KBM-7 (cell line): ENCODE measurements around the gene RFFL.
"Not testable (repeated sequence)": the region's sequence is repeated elsewhere in the genome, so short reads cannot be mapped to it uniquely, and the experiment has no call there.

Experiments
- DNase-seq: peaks from one replicate; pipeline ENCODE4 v3.0.0-alpha.2; 2015
- in situ Hi-C: fragments of 300-500 bp; cut with MboI; formaldehyde crosslinking; loops from 2 replicates; pipeline ENCODE4 v1.14.3; 2020; ENCODE audit warnings: low sequenced_read_pairs, low pct_unique_long_range_greater_than_20kb, mixed read lengths

The RFFL gene, protein sequence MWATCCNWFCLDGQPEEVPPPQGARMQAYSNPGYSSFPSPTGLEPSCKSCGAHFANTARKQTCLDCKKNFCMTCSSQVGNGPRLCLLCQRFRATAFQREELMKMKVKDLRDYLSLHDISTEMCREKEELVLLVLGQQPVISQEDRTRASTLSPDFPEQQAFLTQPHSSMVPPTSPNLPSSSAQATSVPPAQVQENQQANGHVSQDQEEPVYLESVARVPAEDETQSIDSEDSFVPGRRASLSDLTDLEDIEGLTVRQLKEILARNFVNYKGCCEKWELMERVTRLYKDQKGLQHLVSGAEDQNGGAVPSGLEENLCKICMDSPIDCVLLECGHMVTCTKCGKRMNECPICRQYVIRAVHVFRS

DNA sequence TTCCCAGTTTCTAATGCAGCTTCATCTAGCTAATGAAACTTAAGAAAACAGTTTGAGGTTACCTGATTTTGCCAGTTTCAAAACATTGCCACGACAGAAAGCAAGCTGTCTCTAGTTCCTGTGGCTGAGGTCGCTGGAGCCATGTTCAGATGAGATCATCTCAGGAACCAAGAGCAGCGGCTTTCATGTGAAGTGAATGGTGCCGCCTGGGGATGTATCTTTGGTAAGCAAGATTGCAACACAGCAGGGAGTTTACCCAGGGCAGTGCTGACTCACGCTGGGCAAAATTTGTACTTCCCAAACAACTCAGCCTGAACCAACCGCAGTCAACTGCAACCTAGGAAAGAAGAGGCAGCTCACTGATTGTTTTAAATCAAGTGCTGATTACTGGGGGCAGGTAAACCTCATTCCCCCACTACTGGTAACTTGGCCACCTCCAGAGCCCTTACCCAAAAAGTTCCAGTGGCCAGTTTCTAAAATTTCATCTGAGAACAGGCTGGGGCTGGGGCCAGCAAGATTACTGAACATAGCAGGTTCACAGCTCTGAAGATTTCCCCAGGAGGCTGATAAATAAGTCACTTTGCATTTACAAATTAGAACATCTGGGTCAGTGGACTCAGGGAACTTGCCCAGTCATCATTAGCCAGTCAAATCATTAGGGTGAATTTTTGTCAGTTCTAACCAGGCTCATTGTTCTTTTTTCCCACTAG lies at the start of gene RFFL:
Gene RFFL, minus strand, starts transcription at position 194 of the 710 bp plus-strand sequence. CDS start 37,154 bp downstream, outside the sequence.
- peak; percentile 96 for DNase-seq
- in situ Hi-C loops = no loop called here

DNA sequence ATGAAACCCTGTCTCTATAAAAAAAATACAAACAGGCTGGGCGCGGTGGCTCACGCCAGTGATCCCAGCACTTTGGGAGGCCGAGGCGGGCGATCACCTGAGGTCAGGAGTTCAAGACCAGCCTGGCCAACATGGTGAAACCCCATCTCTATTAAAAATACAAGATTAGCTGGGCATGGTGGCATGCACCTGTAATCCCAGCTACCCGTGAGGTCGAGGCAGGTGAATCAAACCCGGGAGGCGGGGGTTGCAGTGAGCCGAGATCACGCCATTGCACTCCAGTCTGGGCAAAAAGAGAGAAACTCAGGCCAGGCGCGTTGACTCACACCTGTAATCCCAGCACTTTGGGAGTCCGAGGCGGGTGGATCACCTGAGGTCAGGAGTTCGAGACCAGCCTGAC lies 47.3 kb upstream of the RFFL start:
- DNase-seq = not testable (repeated sequence)
- in situ Hi-C loops = loop anchor here (25.0 kb wide), 1 partner anchor 698 kb away; no protein-coding TSS in a partner anchor

DNA sequence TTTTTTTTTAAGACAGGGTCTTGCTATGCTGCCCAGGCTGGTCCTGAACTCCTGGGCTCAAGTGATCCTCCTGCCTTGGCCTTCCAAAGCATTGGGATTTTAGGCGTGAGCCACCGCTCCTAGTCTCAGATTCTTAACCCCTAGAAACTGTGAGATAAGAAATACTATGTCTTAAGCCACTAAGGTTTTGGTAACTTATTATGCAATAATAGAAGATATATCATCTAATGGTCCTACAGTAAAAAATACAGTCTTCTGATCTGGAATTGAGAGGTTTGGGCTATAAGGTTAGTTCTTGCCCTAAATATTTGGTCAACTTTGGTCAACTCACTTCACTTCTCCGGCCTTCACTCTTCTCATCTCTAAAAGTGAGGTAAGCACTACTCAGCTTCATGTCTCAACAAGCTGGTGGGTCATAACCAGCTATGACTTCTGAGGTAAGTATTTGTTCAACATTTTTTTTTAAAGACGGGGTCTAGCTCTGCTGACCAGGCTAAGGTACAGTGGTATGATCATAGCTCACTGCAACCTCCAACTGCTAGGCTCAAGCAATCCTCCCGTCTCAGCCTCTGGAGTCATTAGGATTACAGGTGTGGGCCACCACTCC lies 41.4 kb upstream of the RFFL start:
- in situ Hi-C loops = loop anchor here (25.0 kb wide), 1 partner anchor 693 kb away; no protein-coding TSS in a partner anchor
- DNase-seq = no peak

DNA sequence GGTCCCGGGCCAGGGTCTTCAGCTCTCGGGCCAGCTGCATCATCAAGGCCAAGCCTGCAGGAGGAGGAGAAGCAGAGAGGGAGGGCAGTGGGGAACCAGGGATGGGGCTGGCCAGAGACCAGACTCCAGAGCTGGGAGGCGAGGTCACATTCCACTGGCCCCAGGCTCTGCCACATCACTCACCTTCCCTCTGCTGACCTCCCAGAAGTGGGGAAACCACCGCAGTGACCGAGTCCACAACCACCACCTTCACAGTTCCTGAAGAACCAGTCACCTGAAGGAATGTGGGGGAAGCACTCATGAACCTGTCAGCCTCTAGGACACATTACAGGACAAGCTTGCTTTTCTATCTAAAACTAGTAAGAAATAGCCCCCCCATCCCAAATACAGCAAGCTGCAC lies 39.8 kb upstream of the RFFL start:
- DNase-seq = no peak
- in situ Hi-C loops = loop anchor here (25.0 kb wide), 1 partner anchor 691 kb away; no protein-coding TSS in a partner anchor

DNA sequence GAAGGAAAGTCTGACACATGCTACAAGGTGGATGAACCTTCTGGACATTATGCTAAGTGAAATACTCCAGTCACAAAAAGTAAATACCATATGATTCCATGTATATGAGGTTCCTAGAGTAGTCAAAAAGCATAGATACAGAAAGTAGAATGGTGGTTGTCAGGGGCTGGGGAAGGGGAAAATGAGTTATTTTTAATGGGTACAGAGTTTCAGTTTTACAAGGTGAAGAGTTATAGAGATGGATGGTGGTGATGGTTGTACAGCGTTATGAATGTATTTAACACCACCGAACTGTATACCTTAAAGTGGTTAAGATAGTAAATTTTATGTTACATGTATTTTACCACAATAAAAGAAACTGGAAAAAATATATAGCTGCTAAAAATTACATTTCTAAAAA lies 38.2 kb upstream of the RFFL start:
- in situ Hi-C loops = loop anchor here (25.0 kb wide), 1 partner anchor 689 kb away; no protein-coding TSS in a partner anchor
- no peak for DNase-seq

DNA sequence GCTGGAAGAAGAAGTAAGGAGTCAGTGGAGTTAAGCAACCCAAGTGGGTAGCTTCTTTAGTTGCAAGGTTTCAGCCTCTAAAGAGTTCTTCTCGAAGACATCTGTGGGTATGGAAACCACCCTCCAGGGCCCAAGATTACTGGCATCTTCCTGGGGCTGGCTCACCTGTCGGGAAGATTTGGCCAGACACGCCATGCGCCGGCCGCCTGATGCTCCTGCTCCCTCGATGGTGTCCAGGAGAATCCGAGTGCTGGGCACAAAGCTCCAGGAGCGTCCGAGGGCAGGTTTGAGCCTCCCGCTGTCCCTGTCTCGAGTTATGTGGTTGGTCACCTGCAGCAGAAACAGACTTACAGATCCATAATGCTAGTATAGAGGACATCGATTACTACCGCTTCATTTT lies 37.5 kb upstream of the RFFL start:
- in situ Hi-C loops = loop anchor here (25.0 kb wide), 1 partner anchor 689 kb away; no protein-coding TSS in a partner anchor
- DNase-seq = no peak

DNA sequence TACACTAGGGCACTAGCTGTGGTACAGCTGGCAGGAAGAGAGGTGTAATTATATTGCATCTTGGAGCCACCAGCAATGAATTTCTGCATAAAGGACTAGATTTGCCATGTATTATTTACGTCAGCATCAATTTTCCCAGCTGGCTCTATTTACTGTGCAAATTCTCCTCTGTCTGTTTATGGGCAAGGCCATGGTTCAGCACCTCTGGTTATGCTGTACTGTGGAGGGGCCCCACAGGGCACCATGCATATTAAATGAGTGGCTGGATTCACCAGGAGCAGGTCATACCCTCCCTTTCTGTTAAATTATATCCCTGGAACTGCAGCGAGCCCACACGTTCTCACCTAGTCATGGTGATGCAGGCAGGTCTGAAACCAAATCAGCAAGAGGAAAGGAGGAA lies 36.4 kb upstream of the RFFL start:
- DNase-seq = no peak
- in situ Hi-C loops = loop anchor here (25.0 kb wide), 1 partner anchor 688 kb away; no protein-coding TSS in a partner anchor

DNA sequence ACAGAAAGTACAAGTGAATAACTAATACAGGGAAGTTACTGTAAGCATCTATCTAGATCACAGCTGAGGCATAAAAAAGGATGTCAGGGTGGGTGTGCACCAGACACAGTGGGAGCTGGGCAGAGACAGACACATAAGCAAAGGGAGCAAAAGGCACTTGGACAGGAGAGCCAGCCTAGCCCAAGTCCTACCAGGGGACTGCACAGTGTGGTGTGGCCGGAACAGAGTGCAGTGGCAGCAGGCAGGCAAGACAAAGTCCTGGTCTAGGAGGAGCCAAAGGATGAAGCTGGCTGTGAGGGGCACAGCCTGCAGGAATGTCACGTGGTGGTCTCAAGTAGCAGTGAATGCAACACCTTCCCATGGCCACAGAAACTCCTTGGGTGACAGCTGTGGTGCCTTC lies 34.3 kb upstream of the RFFL start:
- in situ Hi-C loops = no loop called here
- DNase-seq = no peak

DNA sequence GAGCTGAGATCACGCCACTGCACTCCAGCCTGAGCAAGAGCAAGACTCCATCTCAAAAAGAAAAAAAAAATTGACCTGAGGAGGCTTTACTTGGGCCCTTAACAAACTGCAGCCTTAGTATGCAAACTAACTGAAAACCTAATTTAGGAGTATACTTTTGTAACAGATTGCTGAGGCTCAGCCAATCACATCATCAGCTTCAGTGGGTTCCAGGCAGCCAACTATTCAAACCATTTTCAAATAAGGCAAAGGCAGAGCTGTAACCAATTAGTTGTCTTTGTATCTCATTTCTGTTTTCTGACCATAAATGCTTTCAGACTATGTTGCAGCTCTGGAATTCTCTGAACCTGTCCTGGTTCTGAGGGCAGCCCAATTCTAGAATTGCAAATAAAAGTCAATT lies 32.2 kb upstream of the RFFL start:
- in situ Hi-C loops = no loop called here

DNA sequence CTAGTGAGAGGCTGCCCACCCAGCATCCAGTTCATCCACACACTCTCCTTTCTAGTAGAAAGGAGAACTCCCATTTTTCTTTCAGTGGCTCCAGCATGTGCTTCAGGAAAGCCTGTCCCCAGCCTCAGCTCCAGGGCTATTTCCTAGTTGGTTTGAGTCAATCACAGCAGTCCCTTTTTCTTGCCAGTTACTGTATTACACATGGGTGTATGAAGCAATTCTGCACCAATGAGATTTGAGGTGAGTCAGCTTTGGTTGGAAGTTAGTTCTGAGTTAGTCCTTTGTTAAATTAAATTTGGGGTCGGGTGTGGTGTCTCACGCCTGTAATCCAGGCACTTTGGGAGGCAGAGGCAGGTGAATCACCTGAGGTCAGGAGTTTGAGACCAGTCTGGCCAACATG lies 31.4 kb upstream of the RFFL start:
- no peak for DNase-seq
- in situ Hi-C loops = no loop called here

More for the DNA sequence above, 32.2 kb upstream of the RFFL start:
- no peak for DNase-seq

DNA sequence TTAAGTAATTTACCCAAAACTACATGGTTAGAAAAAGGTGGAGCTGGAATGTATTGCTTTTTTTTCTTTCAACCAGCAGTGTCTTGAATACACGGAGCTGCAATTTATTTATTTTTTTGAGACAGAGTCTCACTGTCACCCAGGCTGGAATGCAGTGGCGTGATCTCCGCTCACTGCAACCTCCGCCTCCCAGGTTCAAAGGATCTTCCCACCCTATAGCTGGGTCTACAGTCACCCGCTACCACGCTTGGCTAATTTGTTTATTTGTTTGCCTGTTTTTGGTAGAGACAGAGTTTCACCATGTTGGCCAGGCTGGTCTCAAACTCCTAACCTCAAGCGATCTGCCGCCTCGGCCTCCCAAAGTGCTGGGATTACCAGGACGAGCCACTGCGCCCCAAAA lies 27.2 kb upstream of the RFFL start:
- DNase-seq, in situ Hi-C loops: not testable (repeated sequence)

DNA sequence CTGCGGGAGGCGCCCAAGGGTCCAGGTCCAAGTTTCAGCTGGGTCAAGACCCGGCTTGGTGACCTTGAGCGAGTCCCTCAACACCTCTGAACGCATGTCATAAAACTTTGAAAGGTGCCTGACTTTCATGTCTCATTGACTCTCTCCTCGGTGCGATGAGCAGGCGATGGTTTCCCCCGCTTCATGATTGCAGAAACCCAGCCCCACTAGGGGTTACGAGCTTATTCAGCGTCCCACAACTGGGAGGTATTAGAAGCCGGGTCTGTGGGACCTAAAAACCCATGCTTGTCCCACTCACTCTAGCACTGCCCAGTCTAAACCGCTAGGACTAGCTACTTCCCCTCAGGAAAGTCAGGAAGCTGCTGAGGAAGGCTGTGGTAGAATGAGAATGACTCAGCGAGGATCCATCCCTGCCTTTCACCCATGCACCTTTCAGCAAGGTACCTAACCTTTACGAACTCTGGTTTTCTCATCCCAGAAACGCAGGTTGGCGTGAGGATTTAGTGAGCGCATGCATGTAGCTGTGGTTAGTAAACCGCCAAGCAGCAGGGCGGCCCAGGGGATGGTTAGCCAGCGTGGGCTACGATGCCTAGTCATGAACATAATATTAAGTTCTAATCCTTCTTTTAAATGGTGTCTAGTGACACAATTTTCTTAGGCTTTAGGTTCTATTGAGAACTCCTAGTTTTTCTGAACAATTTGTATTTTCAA lies 26.2 kb upstream of the RFFL start:
- peak; percentile 82 for DNase-seq
- in situ Hi-C loops = no loop called here

DNA sequence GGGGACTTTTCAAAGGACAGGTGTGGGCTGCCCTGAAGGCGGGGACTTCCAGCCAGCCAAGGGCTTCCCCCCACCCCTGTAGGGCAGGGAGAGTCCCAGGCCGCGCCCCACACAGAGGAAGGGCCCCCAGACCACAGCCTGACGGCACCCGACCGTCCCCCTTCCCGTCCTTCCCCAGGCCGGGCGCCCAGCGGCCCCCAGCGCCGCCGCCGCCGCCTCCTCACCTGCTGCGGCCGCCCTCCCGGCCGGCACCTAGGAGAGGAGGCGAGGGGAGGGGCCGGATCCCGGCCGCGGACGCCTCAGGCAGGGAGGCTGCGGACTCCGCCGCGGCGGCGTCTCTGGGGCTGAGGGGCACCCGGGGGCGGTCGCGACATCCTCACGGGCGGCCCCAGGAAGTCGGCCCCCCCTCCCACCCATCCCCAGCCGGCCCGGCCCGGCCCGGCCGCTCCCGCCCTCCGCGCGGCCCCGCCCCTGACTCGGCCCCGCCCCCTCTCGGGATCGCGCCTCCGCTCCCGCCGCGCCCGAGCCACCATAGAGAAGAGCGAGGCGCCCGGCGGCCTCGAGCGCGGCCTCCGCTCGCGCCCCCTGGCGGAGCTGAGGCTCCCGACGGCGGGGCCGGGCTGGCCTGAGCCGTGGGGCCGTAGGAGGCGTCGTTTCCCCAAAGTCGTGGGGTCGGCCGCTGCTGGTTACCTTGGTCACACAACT lies 25.5 kb upstream of the RFFL start:
- in situ Hi-C loops = no loop called here
- peak; percentile 81 for DNase-seq

DNA sequence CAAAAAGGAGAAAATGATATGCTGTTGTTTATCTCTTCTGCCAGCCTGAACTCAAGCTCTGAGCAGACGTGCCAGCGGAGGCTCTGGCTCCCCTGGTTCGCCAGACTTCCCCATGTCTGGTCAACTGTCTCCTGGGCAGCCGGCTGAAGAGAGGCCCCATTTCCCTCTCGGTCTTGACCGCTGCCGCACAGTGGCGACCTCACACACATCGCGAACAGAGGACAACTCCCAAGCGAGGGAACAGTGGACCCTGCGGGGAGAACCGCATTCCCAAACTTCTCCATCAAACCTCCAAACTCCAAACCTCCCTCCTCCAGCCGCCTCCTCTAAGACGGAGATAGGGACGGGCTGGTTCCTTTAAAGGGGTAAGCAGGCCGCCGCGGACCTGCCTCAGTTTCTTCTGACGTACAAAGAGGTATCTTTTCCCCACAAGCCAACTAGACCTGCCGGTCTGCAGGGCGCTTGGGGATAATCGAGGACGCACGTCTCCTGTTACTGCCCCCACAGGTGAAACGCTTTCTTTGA lies 24.9 kb upstream of the RFFL start:
- DNase-seq = peak; percentile 62
- in situ Hi-C loops = no loop called here

DNA sequence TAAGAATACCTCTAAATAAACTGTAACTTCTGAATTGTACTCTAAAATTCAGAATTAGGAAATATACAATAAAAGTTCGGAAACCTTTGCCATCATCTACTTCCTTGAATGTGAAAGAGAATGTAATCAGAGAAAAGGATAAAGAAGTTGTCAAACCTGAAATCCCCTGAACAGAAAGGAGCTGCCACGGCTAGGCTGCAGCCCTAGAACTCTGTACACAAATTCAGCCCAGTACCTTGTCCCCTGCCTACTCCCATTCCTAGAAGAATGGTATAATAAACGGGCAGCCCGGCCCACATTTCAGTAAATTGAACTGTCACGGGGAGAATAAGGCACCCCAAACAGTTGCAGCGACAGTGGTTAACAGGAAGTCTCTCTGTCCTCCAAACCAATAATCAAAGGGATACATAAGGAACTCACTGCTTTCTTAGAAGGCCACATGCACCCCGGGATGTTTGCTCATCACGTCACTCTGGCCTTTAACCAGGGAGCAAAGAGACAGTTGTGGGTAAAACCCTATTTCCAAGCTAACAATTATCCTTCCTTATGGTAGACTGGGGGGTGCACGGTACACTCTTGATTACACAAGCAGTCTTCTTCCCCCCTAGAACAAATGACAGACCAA lies 24.3 kb upstream of the RFFL start:
- DNase-seq = peak; percentile 55

DNA sequence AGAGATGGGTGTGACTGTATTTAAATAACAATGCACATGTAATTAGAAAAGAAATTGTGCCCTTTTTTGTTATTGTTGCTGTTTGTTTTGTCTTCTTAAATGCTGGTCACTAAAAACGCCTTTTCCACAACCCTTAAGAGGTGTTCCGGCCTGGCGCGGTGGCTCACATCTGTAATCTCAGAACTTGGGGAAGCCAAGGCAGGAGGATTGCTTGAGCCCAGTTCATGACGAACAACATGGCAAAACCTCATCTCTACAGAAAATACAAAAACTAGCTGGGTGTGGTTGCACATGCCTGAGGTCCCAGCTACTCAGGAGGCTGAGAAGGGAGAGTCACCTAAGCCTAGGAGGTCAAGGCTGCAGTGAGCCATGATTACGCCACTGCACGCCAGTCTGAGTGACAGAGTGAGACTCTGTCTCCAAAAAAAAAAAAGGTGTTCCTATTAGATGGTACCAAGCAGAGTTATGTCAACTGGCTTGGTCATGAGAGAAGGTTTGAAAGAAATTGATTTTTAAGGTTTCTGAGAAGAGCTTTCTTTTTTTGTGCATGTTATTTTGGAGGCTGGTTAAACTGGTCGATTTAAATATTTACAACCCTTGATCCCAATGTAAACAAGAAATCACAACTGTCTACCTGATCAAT lies 23.5 kb upstream of the RFFL start:
- in situ Hi-C loops = no loop called here
- no peak for DNase-seq

More for the DNA sequence above, 24.3 kb upstream of the RFFL start:
- in situ Hi-C loops = no loop called here

DNA sequence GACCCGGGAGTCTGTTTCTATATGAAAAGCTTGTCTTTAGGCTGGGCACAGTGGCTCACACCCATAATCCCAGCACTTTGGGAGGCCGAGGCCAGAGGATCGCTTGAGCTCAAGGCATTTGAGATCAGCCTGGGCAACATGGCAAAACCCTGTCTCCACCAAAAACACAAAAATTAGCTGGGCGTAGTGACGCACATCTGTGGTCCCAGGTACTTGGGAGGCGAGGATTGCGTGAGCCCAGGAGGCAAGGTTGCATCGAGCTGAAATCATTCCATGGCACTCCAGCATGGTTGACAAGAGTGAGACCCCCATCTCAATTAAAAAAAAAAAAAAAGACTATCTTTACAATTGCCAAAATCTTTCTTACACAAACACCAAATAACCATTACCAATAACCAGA lies 22.7 kb upstream of the RFFL start:
- in situ Hi-C loops = no loop called here

DNA sequence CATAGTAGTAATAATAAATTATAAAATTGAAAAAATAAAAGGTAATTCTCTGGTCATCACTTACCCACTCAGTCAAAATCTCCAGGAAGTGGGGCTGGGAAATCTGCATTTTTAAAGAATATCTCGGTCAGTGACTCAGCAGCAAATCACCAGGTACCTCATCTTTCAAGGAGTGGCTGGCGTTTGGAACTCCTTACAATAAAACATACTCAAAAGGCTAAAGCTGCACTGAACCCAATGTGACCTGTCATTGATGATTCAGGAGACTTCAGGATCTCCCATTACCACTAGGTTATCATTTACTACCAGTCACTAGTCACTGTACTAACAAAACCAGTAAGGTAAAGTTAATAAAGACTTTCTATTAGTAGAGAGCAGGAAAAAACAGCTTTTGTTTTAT lies 21.5 kb upstream of the RFFL start:
- in situ Hi-C loops = no loop called here

More for the DNA sequence above, 22.7 kb upstream of the RFFL start:
- no peak for DNase-seq

More for the DNA sequence above, 21.5 kb upstream of the RFFL start:
- DNase-seq = no peak
